ENCODE measurements around the gene CACNG1. TPM values are rescaled to one million over a fixed set of nuclear protein-coding genes. Genes with fewer than 3 reads are reported as not detected.

CACNG1 gene
- total RNA-seq, 1 experiment from 2014 or later: not detected

DNA sequence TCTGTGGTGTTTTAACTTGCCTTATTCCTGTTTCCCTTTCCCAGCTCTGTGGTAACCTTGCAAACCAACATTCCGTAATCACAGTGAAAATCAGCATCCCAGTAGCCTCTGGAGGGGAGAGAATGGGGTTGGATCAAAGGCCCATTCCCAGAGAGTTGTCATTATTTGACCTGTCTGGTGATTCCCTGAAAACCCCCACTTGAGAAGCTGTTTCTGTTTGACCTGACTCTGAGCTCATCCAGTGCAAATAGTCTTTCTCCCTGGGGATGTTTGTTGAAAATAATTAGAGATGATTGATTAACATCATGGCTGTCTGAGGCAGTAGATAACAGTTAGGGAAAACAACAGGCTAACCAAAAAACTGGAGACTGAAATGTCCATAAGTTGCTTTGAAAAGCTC, 3.0 kb downstream of the CACNG1 start:
- POLR2A ChIA-PET: no interaction called here
- H3K36me3 Mint-ChIP-seq (ENCODE audit: insufficient read depth, unreplicated experiment): no peaks in the 10 kb centered on the region
- H3K27ac Mint-ChIP-seq (ENCODE audit: low read depth, unreplicated experiment): no peak overlapping the region
- no peak for DNase-seq (ENCODE audit: unreplicated experiment)
- peaks cover 13% of the 10 kb centered on the region for H3K9me3 Mint-ChIP-seq (ENCODE audit: unreplicated experiment)
- H3K4me1 Mint-ChIP-seq (ENCODE audit: insufficient read depth, unreplicated experiment): peaks cover 13% of the 10 kb centered on the region
- CTCF ChIA-PET: interaction anchor here (0.8 kb wide), 1 partner anchor 22 kb away, joined by 3 read pairs; no protein-coding TSS in a partner anchor
- intact Hi-C loops (cut with micrococcal nuclease): no loop called here
- peaks cover 9% of the 10 kb centered on the region for H3K27me3 Mint-ChIP-seq (ENCODE audit: insufficient read depth, unreplicated experiment)
- H3K4me3 Mint-ChIP-seq (ENCODE audit: unreplicated experiment): no peak overlapping the region
- BruUV-seq (replicated peaks): no TSS peak
- TF ChIP-seq, protein P1, sequence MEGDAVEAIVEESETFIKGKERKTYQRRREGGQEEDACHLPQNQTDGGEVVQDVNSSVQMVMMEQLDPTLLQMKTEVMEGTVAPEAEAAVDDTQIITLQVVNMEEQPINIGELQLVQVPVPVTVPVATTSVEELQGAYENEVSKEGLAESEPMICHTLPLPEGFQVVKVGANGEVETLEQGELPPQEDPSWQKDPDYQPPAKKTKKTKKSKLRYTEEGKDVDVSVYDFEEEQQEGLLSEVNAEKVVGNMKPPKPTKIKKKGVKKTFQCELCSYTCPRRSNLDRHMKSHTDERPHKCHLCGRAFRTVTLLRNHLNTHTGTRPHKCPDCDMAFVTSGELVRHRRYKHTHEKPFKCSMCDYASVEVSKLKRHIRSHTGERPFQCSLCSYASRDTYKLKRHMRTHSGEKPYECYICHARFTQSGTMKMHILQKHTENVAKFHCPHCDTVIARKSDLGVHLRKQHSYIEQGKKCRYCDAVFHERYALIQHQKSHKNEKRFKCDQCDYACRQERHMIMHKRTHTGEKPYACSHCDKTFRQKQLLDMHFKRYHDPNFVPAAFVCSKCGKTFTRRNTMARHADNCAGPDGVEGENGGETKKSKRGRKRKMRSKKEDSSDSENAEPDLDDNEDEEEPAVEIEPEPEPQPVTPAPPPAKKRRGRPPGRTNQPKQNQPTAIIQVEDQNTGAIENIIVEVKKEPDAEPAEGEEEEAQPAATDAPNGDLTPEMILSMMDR (IDR thresholded peaks at IDR 0.05; ENCODE audit: unreplicated experiment): no peak

DNA sequence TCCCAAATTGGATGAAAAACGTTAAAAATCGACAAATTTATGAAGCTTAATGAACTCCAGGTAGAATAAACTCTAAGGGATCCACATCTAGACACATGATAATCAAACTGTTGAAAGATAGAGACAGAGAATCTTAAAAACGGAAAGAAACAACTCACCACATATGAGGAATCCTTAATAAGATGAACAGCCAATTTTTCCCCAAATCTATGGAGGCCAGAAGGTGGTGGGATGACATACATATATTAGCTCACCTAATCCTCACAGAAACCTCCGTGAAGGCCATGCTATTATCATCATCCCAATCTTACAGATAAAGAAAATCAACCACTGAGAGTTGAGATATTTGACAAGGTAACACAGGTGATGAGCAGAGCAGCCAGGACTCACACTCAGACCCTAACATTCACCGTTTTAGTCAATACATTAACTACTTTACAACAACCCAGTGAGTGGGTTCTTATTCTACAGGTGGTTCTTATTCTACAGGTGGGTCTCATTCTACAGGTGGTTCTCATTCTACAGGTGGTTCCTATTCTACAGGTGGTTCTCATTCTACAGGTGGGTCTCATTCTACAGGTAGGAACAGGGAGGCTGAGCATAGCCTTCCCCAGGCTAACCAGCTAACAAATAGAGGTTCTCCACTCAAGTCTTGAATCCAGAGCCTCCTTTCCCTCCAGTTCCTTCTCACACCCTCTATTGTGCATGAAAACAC, 4.8 kb downstream of the CACNG1 start:
- no TSS peak for BruUV-seq (replicated peaks)
- ChIA-PET CTCF (no interaction called here), POLR2A (no interaction called here)
- Mint-ChIP-seq H3K36me3 (ENCODE audit: insufficient read depth, unreplicated experiment) (no peaks in the 10 kb centered on the region), H3K4me3 (ENCODE audit: unreplicated experiment) (no peak overlapping the region), H3K9me3 (ENCODE audit: unreplicated experiment) (peaks cover 13% of the 10 kb centered on the region), H3K27me3 (ENCODE audit: insufficient read depth, unreplicated experiment) (no peaks in the 10 kb centered on the region), H3K4me1 (ENCODE audit: insufficient read depth, unreplicated experiment) (peaks cover 9% of the 10 kb centered on the region), H3K27ac (ENCODE audit: low read depth, unreplicated experiment) (no peak overlapping the region)
- no peak for DNase-seq (ENCODE audit: unreplicated experiment)
- intact Hi-C loops (cut with micrococcal nuclease): no loop called here
- TF ChIP-seq, protein P1 (IDR thresholded peaks at IDR 0.05; ENCODE audit: unreplicated experiment): no peak

DNA sequence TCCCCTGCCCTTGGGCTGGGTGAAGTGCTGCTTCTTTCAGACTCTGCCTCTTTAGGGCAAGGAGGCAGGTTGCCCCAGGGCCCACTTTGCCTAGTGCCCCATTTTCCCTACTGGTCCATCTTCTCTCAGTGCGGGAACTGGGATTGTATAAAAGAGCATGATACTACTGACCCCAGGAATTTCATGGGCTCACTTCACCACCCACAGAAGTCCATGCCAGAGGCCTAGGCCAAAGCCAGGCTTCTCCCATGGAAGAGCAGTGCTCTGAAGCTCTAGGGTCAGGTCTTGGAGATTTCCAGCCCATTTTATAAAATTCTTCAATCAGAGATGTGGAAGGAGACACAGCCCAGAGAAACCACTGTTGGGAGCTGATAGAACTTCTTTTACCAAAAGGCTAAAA, 5.7 kb downstream of the CACNG1 start:
- no TSS peak for BruUV-seq (replicated peaks)
- H3K27me3 Mint-ChIP-seq (ENCODE audit: insufficient read depth, unreplicated experiment): no peaks in the 10 kb centered on the region
- CTCF ChIA-PET: no interaction called here
- H3K4me3 Mint-ChIP-seq (ENCODE audit: unreplicated experiment): no peak overlapping the region
- H3K9me3 Mint-ChIP-seq (ENCODE audit: unreplicated experiment): peaks cover 13% of the 10 kb centered on the region
- H3K36me3 Mint-ChIP-seq (ENCODE audit: insufficient read depth, unreplicated experiment): no peaks in the 10 kb centered on the region
- H3K27ac Mint-ChIP-seq (ENCODE audit: low read depth, unreplicated experiment): no peak overlapping the region
- POLR2A ChIA-PET: no interaction called here
- TF ChIP-seq, protein P1 (IDR thresholded peaks at IDR 0.05; ENCODE audit: unreplicated experiment): no peak
- intact Hi-C loops (cut with micrococcal nuclease): no loop called here
- DNase-seq (ENCODE audit: unreplicated experiment): no peak
- peaks cover 9% of the 10 kb centered on the region for H3K4me1 Mint-ChIP-seq (ENCODE audit: insufficient read depth, unreplicated experiment)

DNA sequence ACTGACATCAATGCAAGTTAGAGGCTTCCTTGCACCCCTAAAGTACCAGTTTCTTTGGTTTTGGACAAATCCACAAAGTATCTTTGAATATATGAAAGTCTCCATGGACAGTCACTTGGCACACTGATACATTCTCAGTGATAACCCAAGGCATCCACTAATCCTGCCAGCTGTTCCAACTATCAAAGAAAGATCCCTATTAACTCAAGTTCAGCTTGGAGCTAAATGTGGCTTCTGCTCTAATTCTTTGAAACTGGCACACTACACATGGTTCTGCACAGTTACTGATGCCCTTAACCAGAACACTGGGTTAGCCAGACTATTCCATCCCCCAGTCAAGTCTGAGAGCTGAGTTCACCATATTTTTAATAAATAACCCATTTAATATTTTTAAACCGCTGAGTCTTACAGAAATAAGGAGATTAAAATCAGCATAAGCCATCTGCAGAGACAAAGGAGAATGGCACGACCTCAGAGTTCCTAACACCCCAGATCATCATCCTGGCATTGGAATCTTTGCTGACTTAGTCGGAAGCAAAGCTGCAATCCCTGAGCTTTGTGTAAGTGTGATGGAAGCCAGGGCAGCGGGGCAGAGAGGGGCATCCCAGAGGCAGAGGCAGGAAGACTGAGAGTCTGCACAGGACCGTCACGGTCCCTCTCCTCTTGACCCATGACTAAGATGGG, 6.3 kb downstream of the CACNG1 start:
- no peak for DNase-seq (ENCODE audit: unreplicated experiment)
- CTCF ChIA-PET: interaction anchor here (0.6 kb wide), 1 partner anchor 23 kb away, joined by 3 read pairs; no protein-coding TSS in a partner anchor
- POLR2A ChIA-PET: no interaction called here
- no TSS peak for BruUV-seq (replicated peaks)
- no peak overlapping the region for H3K27ac Mint-ChIP-seq (ENCODE audit: low read depth, unreplicated experiment)
- H3K27me3 Mint-ChIP-seq (ENCODE audit: insufficient read depth, unreplicated experiment): no peaks in the 10 kb centered on the region
- peaks cover 9% of the 10 kb centered on the region for H3K4me1 Mint-ChIP-seq (ENCODE audit: insufficient read depth, unreplicated experiment)
- H3K9me3 Mint-ChIP-seq (ENCODE audit: unreplicated experiment): peaks cover 13% of the 10 kb centered on the region
- intact Hi-C loops (cut with micrococcal nuclease): no loop called here
- TF ChIP-seq, protein P1 (IDR thresholded peaks at IDR 0.05; ENCODE audit: unreplicated experiment): no peak
- H3K36me3 Mint-ChIP-seq (ENCODE audit: insufficient read depth, unreplicated experiment): no peaks in the 10 kb centered on the region
- no peak overlapping the region for H3K4me3 Mint-ChIP-seq (ENCODE audit: unreplicated experiment)

Measured in MCF 10A (cell line).